Peyer's patch (tissue), 4 donors: ENCODE measurements around the gene CAPG. TPM values are rescaled to one million over a fixed set of nuclear protein-coding genes. Genes with fewer than 3 reads are reported as not detected.

Source experiments
- DNase-seq, 3 donors: peaks; one replicate each; pipeline ENCODE4 v3.0.0-alpha.2; 2017 to 2019
- H3K27ac ChIP-seq, 4 donors: fragments of 200-600 bp; sonication (generic); one replicate each; pipeline ENCODE4 v1.5.1; 2016 to 2019
- H3K27me3 ChIP-seq, 2 donors: fragments of 200-600 bp; sonication (generic); one replicate each; pipeline ENCODE4 v1.5.1; 2019
- H3K36me3 ChIP-seq, 3 donors: fragments of 200-600 bp; sonication (generic); one replicate each; pipeline ENCODE4 v1.5.1; 2016 to 2019
- H3K4me1 ChIP-seq, 4 donors: fragments of 200-600 bp; sonication (generic); one replicate each; pipeline ENCODE4 v1.5.1; 2016 to 2019
- H3K4me3 ChIP-seq, 4 donors: fragments of 200-600 bp; sonication (generic); 1 replicate in 3 of 4; 2 replicates in 1 of 4; pipeline ENCODE4 v1.5.1; 2016 to 2019; ENCODE audit warnings: mild to moderate bottlenecking in 1 of 4
- H3K9me3 ChIP-seq, 4 donors: fragments of 200-600 bp; sonication (generic); one replicate each; pipeline ENCODE4 v1.5.1; 2016 to 2019; ENCODE audit warnings: mild to moderate bottlenecking in 1 of 4
- CTCF ChIP-seq, 6 experiments: fragments of 450-650 bp in 4 of 6; fragments of 200-600 bp in 2 of 6; sonication (generic) in 1 of 6; IDR thresholded peaks; one replicate each; pipeline ENCODE4 v1.5.1; 2017 to 2019; ENCODE audit warnings: antibody characterized with exemption in 6 of 6, mild to moderate bottlenecking in 3 of 6, moderate library complexity in 1 of 6
- POLR2A ChIP-seq, 2 donors: fragments of 450-650 bp; IDR thresholded peaks; one replicate each; pipeline ENCODE4 v1.5.1; 2017; ENCODE audit warnings: antibody characterized with exemption in 2 of 2, mild to moderate bottlenecking in 2 of 2, moderate library complexity in 2 of 2
- total RNA-seq, 4 donors: library from RNA; depleted of rRNA; stranded (reverse); fragments of >200 nt; gene quantifications; one replicate each; pipeline ENCODE4 v1.1.0, GENCODE V29; 2016

CAPG gene
- total RNA-seq, 4 donors from 2014 or later, result 22.4 to 61.9 (median 33.2) TPM

- Histone ChIP-seq H3K4me1 (no peaks in the 10 kb centered on the region), H3K36me3 (peaks cover 0 to 29% (median 0%) of the 10 kb centered on the region in 3 donors), H3K9me3 (no peaks in the 10 kb centered on the region), H3K27ac (no peak overlapping the region), H3K27me3 (no peaks in the 10 kb centered on the region), H3K4me3 (no peak overlapping the region)
- peak in 1 of 3 donors; percentile 5 for DNase-seq
- no peak for TF ChIP-seq POLR2A (IDR thresholded peaks at IDR 0.05)
- TF ChIP-seq CTCF (IDR thresholded peaks at IDR 0.05), result no peak
Observed at GRCh38 chr2:85399183-85399455, 11.0 kb downstream of the CAPG start.

GRCh38 chr2:85398426-85399182, 11.6 kb downstream of the CAPG start:
- Histone ChIP-seq H3K36me3 (peaks cover 0 to 29% (median 0%) of the 10 kb centered on the region in 3 donors), H3K27ac (no peak overlapping the region), H3K27me3 (no peaks in the 10 kb centered on the region), H3K4me3 (no peak overlapping the region), H3K9me3 (no peaks in the 10 kb centered on the region), H3K4me1 (no peaks in the 10 kb centered on the region)
- DNase-seq, result peak in 2 of 3 donors; percentile 36 to 41
- TF ChIP-seq CTCF (IDR thresholded peaks at IDR 0.05) (no peak), POLR2A (IDR thresholded peaks at IDR 0.05) (no peak)

- peak in 2 of 3 donors; percentile 25 to 34 for DNase-seq
- Histone ChIP-seq H3K27ac (no peak overlapping the region), H3K36me3 (peaks cover 0 to 29% (median 0%) of the 10 kb centered on the region in 3 donors), H3K27me3 (no peaks in the 10 kb centered on the region), H3K4me3 (no peak overlapping the region), H3K4me1 (no peaks in the 10 kb centered on the region), H3K9me3 (no peaks in the 10 kb centered on the region)
- TF ChIP-seq CTCF (IDR thresholded peaks at IDR 0.05), result no peak
- no peak for TF ChIP-seq POLR2A (IDR thresholded peaks at IDR 0.05)
Observed at GRCh38 chr2:85397925-85398331, 12.2 kb downstream of the CAPG start.

GRCh38 chr2:85396531-85397470, 13.4 kb downstream of the CAPG start:
- H3K36me3 ChIP-seq, result peaks cover 0 to 29% (median 0%) of the 10 kb centered on the region in 3 donors
- H3K4me1 ChIP-seq, result no peaks in the 10 kb centered on the region
- H3K4me3 ChIP-seq, result no peak overlapping the region
- TF ChIP-seq CTCF (IDR thresholded peaks at IDR 0.05) (no peak), POLR2A (IDR thresholded peaks at IDR 0.05) (no peak)
- no peaks in the 10 kb centered on the region for H3K27me3 ChIP-seq
- peak in 2 of 3 donors; percentile 6 to 15 for DNase-seq
- H3K27ac ChIP-seq, result peak overlapping the region in 1 of 4 donors; percentile 26
- H3K9me3 ChIP-seq, result no peaks in the 10 kb centered on the region

GRCh38 chr2:85395912-85396475, 14.2 kb downstream of the CAPG start:
- DNase-seq, result peak in 1 of 3 donors; percentile 17

More at GRCh38 chr2:85395912-85396475, 14.2 kb downstream of the CAPG start:
- H3K36me3 ChIP-seq, result peaks cover 0 to 22% (median 0%) of the 10 kb centered on the region in 3 donors
- no peak overlapping the region for H3K4me3 ChIP-seq
- no peaks in the 10 kb centered on the region for H3K4me1 ChIP-seq
- H3K9me3 ChIP-seq, result no peaks in the 10 kb centered on the region
- no peak for TF ChIP-seq POLR2A (IDR thresholded peaks at IDR 0.05)
- TF ChIP-seq CTCF (IDR thresholded peaks at IDR 0.05), result no peak
- no peaks in the 10 kb centered on the region for H3K27me3 ChIP-seq
- peak overlapping the region in 1 of 4 donors; percentile 26 for H3K27ac ChIP-seq
